ENCODE measurements around the gene ITPKA.

ITPKA gene

GRCh38 chr15:41520636-41521035, 27.0 kb downstream of the ITPKA start:
- Histone ChIP-seq H3K27ac (replicated peaks) (no peak overlapping the region), H3K4me3 (replicated peaks; ENCODE audit: insufficient read depth, low read length) (no peak overlapping the region), H3K27me3 (ENCODE audit: insufficient read depth, poor library complexity, severe bottlenecking) (no peaks in the 10 kb centered on the region)
- no peak for DNase-seq (ENCODE audit: low read depth in 1 of 2, low spot score in 1 of 2)
- TF ChIP-seq SPI1 (IDR thresholded peaks at IDR 0.05; ENCODE audit: borderline replicate concordance, low read depth) (no peak), GABPA (IDR thresholded peaks at IDR 0.05; ENCODE audit: low read depth) (no peak), REST (IDR thresholded peaks at IDR 0.05; ENCODE audit: insufficient replicate concordance, low read depth) (no peak), POLR2AphosphoS5 (IDR thresholded peaks at IDR 0.05; ENCODE audit: low read depth) (no peak), CTCF (IDR thresholded peaks at IDR 0.05; ENCODE audit: insufficient read depth, low read length) (no peak)

GRCh38 chr15:41521614-41522013, 27.9 kb downstream of the ITPKA start:
- TF ChIP-seq CTCF (IDR thresholded peaks at IDR 0.05; ENCODE audit: insufficient read depth, low read length) (no peak), POLR2AphosphoS5 (IDR thresholded peaks at IDR 0.05; ENCODE audit: low read depth) (no peak)
- no peak overlapping the region for H3K27ac ChIP-seq (replicated peaks)
- no peaks in the 10 kb centered on the region for H3K27me3 ChIP-seq (ENCODE audit: insufficient read depth, poor library complexity, severe bottlenecking)
- DNase-seq (ENCODE audit: low read depth in 1 of 2, low spot score in 1 of 2), result no peak
- H3K4me3 ChIP-seq (replicated peaks; ENCODE audit: insufficient read depth, low read length), result no peak overlapping the region

GRCh38 chr15:41523097-41523496, 29.4 kb downstream of the ITPKA start:
- H3K27ac ChIP-seq (replicated peaks), result no peak overlapping the region
- no peak for TF ChIP-seq GABPA (IDR thresholded peaks at IDR 0.05; ENCODE audit: low read depth)
- no peak for TF ChIP-seq POLR2AphosphoS5 (IDR thresholded peaks at IDR 0.05; ENCODE audit: low read depth)
- no peak for TF ChIP-seq REST (IDR thresholded peaks at IDR 0.05; ENCODE audit: insufficient replicate concordance, low read depth)
- TF ChIP-seq SPI1 (IDR thresholded peaks at IDR 0.05; ENCODE audit: borderline replicate concordance, low read depth), result no peak
- no peak for TF ChIP-seq CTCF (IDR thresholded peaks at IDR 0.05; ENCODE audit: insufficient read depth, low read length)
- no peak overlapping the region for H3K4me3 ChIP-seq (replicated peaks; ENCODE audit: insufficient read depth, low read length)
- no peaks in the 10 kb centered on the region for H3K27me3 ChIP-seq (ENCODE audit: insufficient read depth, poor library complexity, severe bottlenecking)
- no peak for DNase-seq (ENCODE audit: low read depth in 1 of 2, low spot score in 1 of 2)

- H3K27ac ChIP-seq (replicated peaks), result no peak overlapping the region
These were observed 36.8 kb downstream of the ITPKA start for GRCh38 chr15:41530363-41530956.

More at GRCh38 chr15:41530363-41530956, 36.8 kb downstream of the ITPKA start:
- Histone ChIP-seq H3K27me3 (ENCODE audit: insufficient read depth, poor library complexity, severe bottlenecking) (no peaks in the 10 kb centered on the region), H3K4me3 (replicated peaks; ENCODE audit: insufficient read depth, low read length) (no peak overlapping the region)
- no peak for DNase-seq (ENCODE audit: low read depth in 1 of 2, low spot score in 1 of 2)
- no peak for TF ChIP-seq CTCF (IDR thresholded peaks at IDR 0.05; ENCODE audit: insufficient read depth, low read length)
- no peak for TF ChIP-seq GABPA (IDR thresholded peaks at IDR 0.05; ENCODE audit: low read depth)
- no peak for TF ChIP-seq REST (IDR thresholded peaks at IDR 0.05; ENCODE audit: insufficient replicate concordance, low read depth)
- TF ChIP-seq POLR2AphosphoS5 (IDR thresholded peaks at IDR 0.05; ENCODE audit: low read depth), result no peak
- no peak for TF ChIP-seq SPI1 (IDR thresholded peaks at IDR 0.05; ENCODE audit: borderline replicate concordance, low read depth)
